K562 (cell line): Measurements from ENCODE around the gene TANGO6. TPM values are rescaled to one million over a fixed set of nuclear protein-coding genes. Genes with fewer than 3 reads are reported as not detected.

Source experiments
- ATAC-seq: fragments of 200-7000 bp; cut with Tn5 transposase; 3 replicates; pipeline ENCODE4 v1.9.1; 2020; ENCODE audit warnings: moderate library complexity
- BruUV-seq: library from RNA; stranded (reverse); fragments of 400-500 nt; replicated peaks from 2 replicates; lab custom pipeline; 2021; lab: Mats Ljungman, UMichigan
- CTCF ChIA-PET: fragments of 300-600 bp; formaldehyde crosslinking; extraction: SDS; loops from one replicate; lab custom pipeline; 2021; ENCODE audit warnings: low intra/inter-chr PET ratio; lab: Yijun Ruan, JAX
- POLR2A ChIA-PET: fragments of 300-600, 350-650 bp; sonication (Branson Sonifier 250); formaldehyde crosslinking; extraction: SDS; loops from one replicate; lab custom pipeline; 2021; ENCODE audit warnings: antibody characterized with exemption, inconsistent platforms; lab: Yijun Ruan, JAX
- DNase-seq, 4 experiments: peaks; one replicate each; pipeline versions ENCODE4 v3.0.0 to v3.0.0-alpha.2; 2011 to 2018; ENCODE audit warnings: low spot score in 3 of 4, mixed read lengths in 3 of 4; ENCODE audit errors: extremely low read depth in 1 of 4
- FAIRE-seq: peaks from 2 replicates; lab custom pipeline; 2011; peaks lifted over from hg19 to GRCh38; lab: Jason Lieb, UNC
- H2AFZ ChIP-seq: 2 replicates; pipeline ENCODE4 v1.6.0; 2011; ENCODE audit warnings: low read depth, low read length, control low read depth, inconsistent platforms
- H3K27ac ChIP-seq: fragments of 200-600 bp; 3 replicates; pipeline ENCODE4 v1.8.0; 2011; ENCODE audit warnings: low read depth, mild to moderate bottlenecking, control low read depth, inconsistent platforms, low read length, moderate library complexity, mixed read lengths; ENCODE audit errors: extremely low read depth
- H3K27me3 ChIP-seq, 2 experiments: fragments of 300-600 bp in 1 of 2; 2 replicates in 1 of 2; 3 replicates in 1 of 2; pipeline versions ENCODE4 v1.6.0 to v1.8.0; 2011; ENCODE audit warnings: inconsistent platforms in 2 of 2, low read length in 2 of 2, mild to moderate bottlenecking in 1 of 2, mixed read lengths in 1 of 2, moderate library complexity in 1 of 2; ENCODE audit not compliant: control insufficient read depth in 2 of 2, insufficient read depth in 2 of 2
- H3K36me3 ChIP-seq: fragments of 300-600 bp; 3 replicates; pipeline ENCODE4 v1.8.0; 2011; ENCODE audit warnings: mild to moderate bottlenecking, low read length, inconsistent platforms; ENCODE audit not compliant: control insufficient read depth, insufficient read depth
- H3K4me1 ChIP-seq, 2 experiments: fragments of 200-600 bp in 1 of 2; replicated peaks in 1 of 2; 2 replicates in 1 of 2; 3 replicates in 1 of 2; pipeline versions ENCODE4 v1.5.1 to v1.8.0; 2011; ENCODE audit warnings: inconsistent platforms in 2 of 2, low read length in 2 of 2, mild to moderate bottlenecking in 1 of 2, mixed read lengths in 1 of 2, moderate library complexity in 1 of 2; ENCODE audit not compliant: control insufficient read depth in 2 of 2, insufficient read depth in 2 of 2
- H3K4me2 ChIP-seq: 2 replicates; pipeline ENCODE4 v1.6.1; 2011; ENCODE audit warnings: low read length, control low read depth, inconsistent platforms, mixed read lengths; ENCODE audit not compliant: insufficient read depth
- H3K4me3 ChIP-seq: fragments of 200-600 bp; sonication (generic), shearing (Covaris generic); 2 replicates; pipeline ENCODE4 v1.5.1; 2016; ENCODE audit warnings: control low read depth, inconsistent platforms
- H3K79me2 ChIP-seq: fragments of 200-600 bp; 3 replicates; pipeline ENCODE4 v1.8.0; 2011; ENCODE audit warnings: low read length, inconsistent platforms; ENCODE audit not compliant: control insufficient read depth, insufficient read depth
- H3K9ac ChIP-seq, 2 experiments: 2 replicates each; pipeline versions ENCODE4 v1.6.0 to v1.6.1; 2011; ENCODE audit warnings: low read depth in 2 of 2, low read length in 2 of 2, control low read depth in 1 of 2, inconsistent platforms in 1 of 2, mild to moderate bottlenecking in 1 of 2, mixed read lengths in 1 of 2; ENCODE audit not compliant: insufficient read depth in 1 of 2
- H3K9me1 ChIP-seq: one replicate; pipeline ENCODE4 v1.6.0; 2011; ENCODE audit warnings: inconsistent platforms, mild to moderate bottlenecking, low read length, moderate library complexity; ENCODE audit not compliant: control insufficient read depth, insufficient read depth
- H3K9me3 ChIP-seq: replicated peaks from 2 replicates; pipeline ENCODE4 v1.5.1; 2011; ENCODE audit warnings: low read depth, low read length, inconsistent platforms; ENCODE audit not compliant: control insufficient read depth, insufficient read depth
- H4K20me1 ChIP-seq: replicated peaks from 2 replicates; pipeline ENCODE4 v1.6.1; 2011; ENCODE audit warnings: low read length, inconsistent platforms, mixed read lengths; ENCODE audit not compliant: control insufficient read depth, insufficient read depth
- DIDO1 ChIP-seq: fragments of 450-650 bp; IDR thresholded peaks from 2 replicates; pipeline ENCODE4 v1.6.1; 2016; ENCODE audit warnings: low read depth, missing biosample characterization, missing genetic modification characterization
- EWSR1 ChIP-seq: fragments of 450-650 bp; IDR thresholded peaks from 2 replicates; pipeline ENCODE4 v1.6.1; 2018; ENCODE audit warnings: borderline replicate concordance, mild to moderate bottlenecking, low read depth, moderate library complexity; ENCODE audit not compliant: partially characterized antibody
- GATAD2B ChIP-seq: fragments of 450-650 bp; IDR thresholded peaks from 2 replicates; pipeline ENCODE4 v1.6.1; 2017; ENCODE audit warnings: mild to moderate bottlenecking, borderline replicate concordance
- ID3 ChIP-seq, 2 experiments: fragments of 250-450 bp in 1 of 2; fragments of 450-650 bp in 1 of 2; sonication (Bioruptor Pico) in 1 of 2; IDR thresholded peaks; 2 replicates each; pipeline versions ENCODE4 v1.6.1 to v1.8.0; 2016 to 2021; ENCODE audit warnings: mild to moderate bottlenecking in 2 of 2, moderate library complexity in 2 of 2, missing compliant biosample characterization in 1 of 2, missing genetic modification characterization in 1 of 2
- IRF2 ChIP-seq: sonication (generic); formaldehyde crosslinking; IDR thresholded peaks from 2 replicates; pipeline ENCODE4 v1.8.1; 2022; ENCODE audit warnings: mild to moderate bottlenecking, missing genetic modification reagents
- POLR3A ChIP-seq: IDR thresholded peaks from 2 replicates; pipeline ENCODE4 v1.6.1; 2011; ENCODE audit warnings: borderline replicate concordance, mild to moderate bottlenecking, moderate library complexity; ENCODE audit not compliant: insufficient read length, insufficient read depth; ENCODE audit errors: extremely low read depth
- PYGO2 ChIP-seq: fragments of 450-650 bp; IDR thresholded peaks from 2 replicates; pipeline ENCODE4 v1.6.1; 2016; ENCODE audit warnings: mild to moderate bottlenecking, missing genetic modification characterization, moderate library complexity, missing compliant biosample characterization
- TAF1 ChIP-seq: IDR thresholded peaks from 2 replicates; pipeline ENCODE4 v1.6.1; 2011; ENCODE audit warnings: mild to moderate bottlenecking, low read length, moderate library complexity; ENCODE audit not compliant: insufficient read depth, control insufficient read depth, severe bottlenecking; ENCODE audit errors: extremely low read depth
- ZBTB12 ChIP-seq: fragments of 250-450 bp; sonication (Bioruptor Pico); IDR thresholded peaks from 2 replicates; pipeline ENCODE4 v1.4.0; 2020
- WGBS: fragments of 100-300 bp; shearing (Covaris generic); methylation state at CpG from one replicate; pipeline ENCODE4 v1.1.6; 2016; ENCODE audit warnings: low coverage, mixed read lengths; ENCODE audit not compliant: insufficient coverage; ENCODE audit errors: missing lambda C conversion rate; 5-methylcytosine and 5-hydroxymethylcytosine counted together
- in situ Hi-C: fragments of 300-500 bp; cut with MboI; formaldehyde crosslinking; loops from 4 replicates; pipeline ENCODE4 v1.15.0; 2018; ENCODE audit warnings: inconsistent platforms, mixed read lengths
- intact Hi-C: fragments of 100-400 bp; cut with micrococcal nuclease; formaldehyde crosslinking; loops from 2 replicates; pipeline ENCODE4 v1.14.2; 2022
- polyA plus RNA-seq, 8 experiments: library from polyadenylated mRNA; depleted of rRNA in 4 of 8; stranded (reverse) in 5 of 8; unstranded in 3 of 8; fragments of >200 nt; fragmentation: Nextera tagmentation in 2 of 8; fragmentation: Illumina TruSeq in 1 of 8; extraction: Ambion mirVana in 2 of 8; extraction: Trizol in 1 of 8; gene quantifications; 2 replicates each; pipeline versions ENCODE4 v1.2.1 to v1.2.3, GENCODE V29; 2011 to 2014; ENCODE audit warnings: inconsistent platforms in 1 of 8, missing spikeins in 1 of 8
- total RNA-seq, 7 experiments: library from RNA; depleted of rRNA in 6 of 7; stranded (reverse); fragments of >200 nt in 6 of 7; fragmentation: Illumina TruSeq in 2 of 7; extraction: Trizol in 2 of 7; gene quantifications; 2 replicates each; pipeline versions ENCODE4 v1.2.1 to v1.2.3, GENCODE V29; 2011 to 2021; ENCODE audit warnings: low replicate concordance in 1 of 7

TANGO6 gene
- total and polyA plus RNA-seq, 9 of the 15 experiments (the other 6 are each of a cell fraction or from before 2014, with no cell fraction given): 1.6 to 15.2 (median 9.6) TPM

GRCh38 chr16:68978303-68978954 lies 135.1 kb downstream of the TANGO6 start:
- Histone ChIP-seq H3K4me3 (no peak overlapping the region), H2AFZ (no peak overlapping the region), H3K36me3 (peaks cover 4% of the 10 kb centered on the region; the same call in 1 of the 3 replicates), H3K4me1 (peaks cover 0 to 4% of the 10 kb centered on the region in 2 experiments; a peak in 3 of 5 replicates), H3K79me2 (no peaks in the 10 kb centered on the region), H3K9me3 (no peaks in the 10 kb centered on the region), H3K27ac (no peak overlapping the region), H3K4me2 (no peak overlapping the region), H4K20me1 (no peaks in the 10 kb centered on the region), H3K9ac (no peak overlapping the region), H3K27me3 (no peaks in the 10 kb centered on the region), H3K9me1 (no peaks in the 10 kb centered on the region)
- ATAC-seq: no peak
- no peak for DNase-seq
- in situ Hi-C loops: no loop called here
- no peak for FAIRE-seq
- ChIA-PET POLR2A (interaction anchor here (0.6 to 1.1 kb wide), 2 partner anchors 23 to 504 kb away, joined by 3 read pairs; no protein-coding TSS in a partner anchor), CTCF (no interaction called here)
- intact Hi-C loops: no loop called here
- BruUV-seq: no TSS peak
- TF ChIP-seq IRF2 (CRISPR knock-in tag): no peak
- WGBS: 76% methylated on average over 2 of the region's 2 CpGs

DNA sequence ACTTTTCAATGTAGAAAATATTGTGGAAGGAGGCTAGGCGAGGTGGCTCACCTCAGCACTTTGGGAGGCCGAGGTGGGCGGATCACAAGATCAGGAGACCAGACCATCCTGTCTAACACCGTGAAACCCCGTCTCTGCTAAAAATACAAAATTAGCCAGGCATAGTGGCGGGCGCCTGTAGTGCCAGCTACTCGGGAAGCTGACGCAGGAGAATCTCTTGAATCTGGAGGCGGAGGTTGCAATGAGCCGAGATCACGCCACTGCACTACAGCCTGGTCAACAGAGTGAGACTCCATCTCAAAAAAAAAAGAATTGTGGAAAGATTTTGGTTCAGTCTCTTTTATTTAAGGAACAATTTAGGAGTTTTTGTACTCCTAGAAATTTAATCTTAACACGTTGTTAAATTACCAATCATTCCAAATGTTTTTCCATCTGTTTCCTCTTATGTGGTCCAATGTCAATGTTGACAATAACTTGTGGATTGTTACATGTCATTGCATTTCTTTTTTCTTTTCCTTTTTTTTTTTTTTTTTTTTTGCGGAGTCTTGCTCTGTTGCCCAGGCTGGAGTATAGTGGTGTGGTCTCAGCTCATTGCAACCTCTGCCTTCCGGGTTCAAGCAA lies 137.5 kb downstream of the TANGO6 start:
- peaks cover 3 to 7% of the 10 kb centered on the region in 2 experiments; a peak in 3 of 5 replicates for H3K4me1 ChIP-seq
- H4K20me1 ChIP-seq: no peaks in the 10 kb centered on the region
- H3K9me3 ChIP-seq: no peaks in the 10 kb centered on the region
- no TSS peak for BruUV-seq
- CTCF ChIA-PET: no interaction called here
- H3K9me1 ChIP-seq: no peaks in the 10 kb centered on the region
- no peak for ATAC-seq
- no peak overlapping the region for H3K9ac ChIP-seq
- H3K4me2 ChIP-seq: no peak overlapping the region
- in situ Hi-C loops: no loop called here
- POLR2A ChIA-PET: interaction anchor here (1.0 kb wide), 1 partner anchor 12 kb away, joined by 3 read pairs; no protein-coding TSS in a partner anchor
- H2AFZ ChIP-seq: no peak overlapping the region
- 94% methylated on average over 12 of the region's 15 CpGs for WGBS
- H3K36me3 ChIP-seq: no peaks in the 10 kb centered on the region; the same call in 2 of the 3 replicates
- H3K4me3 ChIP-seq: no peak overlapping the region
- no peak for DNase-seq
- H3K27me3 ChIP-seq: no peaks in the 10 kb centered on the region
- intact Hi-C loops: loop anchor here (10.0 kb wide), 1 partner anchor 136 kb away; the partner anchor contains the start of gene TANGO6
- no peak overlapping the region for H3K27ac ChIP-seq
- H3K79me2 ChIP-seq: no peaks in the 10 kb centered on the region
- FAIRE-seq: no peak
- no peak for TF ChIP-seq DIDO1
- no peak for TF ChIP-seq PYGO2 (tag)
- no peak for TF ChIP-seq GATAD2B
- TF ChIP-seq ID3 (CRISPR knock-in tag; IDR thresholded peaks at IDR 0.05): no peak
- no peak for TF ChIP-seq ID3 (tag; IDR thresholded peaks at IDR 0.05)
- TF ChIP-seq TAF1: no peak
- no peak for TF ChIP-seq EWSR1
- no peak for TF ChIP-seq ZBTB12 (CRISPR knock-in tag)
- no peak for TF ChIP-seq POLR3A
